ENCODE data around the gene MARCHF3. TPM values are rescaled to one million over a fixed set of nuclear protein-coding genes. Genes with fewer than 3 reads are reported as not detected.
"Not testable (repeated sequence)": the region's sequence is repeated elsewhere in the genome, so short reads cannot be mapped to it uniquely, and the experiment has no call there.

The MARCHF3 gene
- total RNA-seq, 1 donor from 2014 or later = 28.1 TPM

- DNase-seq (ENCODE audit: low spot score in 2 of 2) (no peak), FAIRE-seq (no peak)
Measured at GRCh38 chr5:127014573-127014972, 15.8 kb downstream of the MARCHF3 start.

DNA sequence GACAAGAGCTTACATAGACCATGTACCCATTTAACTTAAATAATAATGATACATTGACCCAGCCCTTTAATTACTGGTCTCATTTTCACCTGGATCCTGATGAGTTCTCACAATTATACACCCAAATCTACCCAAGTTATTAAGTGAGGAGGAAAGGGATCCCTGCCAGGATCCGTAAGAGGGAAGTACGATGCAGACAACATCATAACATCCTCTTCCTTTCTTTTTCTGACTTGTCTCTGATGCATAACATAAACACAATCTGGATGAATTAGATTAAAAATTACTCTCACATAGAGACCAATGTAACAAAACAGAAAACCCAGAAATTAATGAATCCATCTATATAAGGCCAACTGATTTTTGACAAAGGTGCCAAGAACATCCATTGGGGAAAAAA is 17.0 kb downstream of the MARCHF3 start:
- DNase-seq (ENCODE audit: low spot score in 2 of 2) (no peak), FAIRE-seq (no peak)

DNA sequence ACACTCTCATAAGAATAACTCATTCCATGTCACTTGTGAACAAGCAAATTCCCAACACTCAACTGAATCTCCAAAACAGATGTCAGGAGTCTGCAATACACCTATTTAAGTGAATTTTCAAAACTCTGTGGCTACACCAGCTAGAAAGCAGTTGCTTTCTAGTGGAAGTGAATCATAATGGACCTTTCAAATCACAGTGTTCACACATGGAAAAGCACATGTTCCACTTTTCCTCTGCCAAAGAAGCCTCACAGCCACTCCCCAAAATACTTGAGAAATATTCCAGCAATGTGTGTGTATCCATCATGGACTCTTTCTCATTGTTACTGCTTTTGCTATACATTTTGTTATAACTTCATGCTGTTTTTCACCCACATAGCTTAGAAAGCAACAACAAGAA is 17.4 kb downstream of the MARCHF3 start:
- DNase-seq (ENCODE audit: low spot score in 2 of 2) = no peak
- no peak for FAIRE-seq

DNA sequence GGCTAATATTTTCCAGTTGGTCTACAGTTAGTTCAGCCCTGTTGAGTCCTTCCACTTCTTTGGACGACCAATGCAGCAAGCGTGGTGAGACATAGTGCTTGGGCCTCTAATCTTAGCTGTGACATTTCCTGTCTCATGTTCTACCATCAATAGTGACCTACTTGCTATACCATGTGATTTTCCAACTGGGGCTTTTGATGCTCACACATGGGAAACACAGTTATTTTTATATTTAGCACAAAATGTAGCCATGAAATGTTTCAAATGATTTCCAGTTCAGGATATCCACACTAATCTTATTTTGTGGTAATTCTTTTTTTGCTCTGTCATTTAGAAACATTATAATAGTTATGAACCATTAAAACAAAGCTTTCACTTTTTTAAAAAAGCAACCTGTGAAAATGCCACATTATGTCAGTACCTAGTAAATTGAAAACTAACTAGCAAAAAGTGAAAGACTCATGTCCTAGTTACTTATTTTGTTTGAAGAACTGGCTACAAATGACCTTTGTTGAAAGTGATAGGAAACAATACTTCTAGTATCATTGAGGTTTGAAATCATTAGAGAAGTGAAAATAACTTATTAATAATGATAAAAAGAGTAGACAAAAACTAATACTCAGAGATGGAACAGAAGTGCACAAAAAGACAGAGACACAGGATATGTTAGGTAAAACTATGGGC is 18.3 kb downstream of the MARCHF3 start:
- DNase-seq (ENCODE audit: low spot score in 2 of 2) = no peak
- FAIRE-seq = peak; percentile 33

GRCh38 chr5:127011153-127011552 is 19.2 kb downstream of the MARCHF3 start:
- FAIRE-seq = no peak
- DNase-seq (ENCODE audit: low spot score in 2 of 2) = no peak

- DNase-seq (ENCODE audit: low spot score in 2 of 2) (no peak), FAIRE-seq (no peak)
Measured at GRCh38 chr5:127010362-127010761, 20.0 kb downstream of the MARCHF3 start.

DNA sequence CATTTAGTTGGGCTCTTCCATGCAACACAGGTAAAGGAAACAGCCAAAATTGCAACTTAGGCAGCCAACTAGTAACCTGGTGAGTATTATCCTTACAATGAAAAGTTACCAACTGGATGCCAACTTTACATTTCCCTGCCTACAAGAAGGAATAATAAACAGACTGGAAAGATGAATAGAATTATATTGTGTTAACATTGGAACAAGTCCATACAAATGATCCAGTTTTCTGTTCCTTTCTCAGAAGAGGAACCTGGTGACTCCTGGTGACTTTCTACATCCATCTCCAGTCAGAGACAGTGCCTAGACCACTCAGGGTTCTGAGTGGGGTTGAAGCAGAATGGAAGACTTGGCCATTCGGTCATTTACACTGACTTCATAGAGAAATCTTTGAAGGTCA is 20.6 kb downstream of the MARCHF3 start:
- no peak for DNase-seq (ENCODE audit: low spot score in 2 of 2)
- FAIRE-seq = no peak

GRCh38 chr5:127008300-127008975 is 21.9 kb downstream of the MARCHF3 start:
- DNase-seq (ENCODE audit: low spot score in 2 of 2) = no peak
- FAIRE-seq = no peak

DNA sequence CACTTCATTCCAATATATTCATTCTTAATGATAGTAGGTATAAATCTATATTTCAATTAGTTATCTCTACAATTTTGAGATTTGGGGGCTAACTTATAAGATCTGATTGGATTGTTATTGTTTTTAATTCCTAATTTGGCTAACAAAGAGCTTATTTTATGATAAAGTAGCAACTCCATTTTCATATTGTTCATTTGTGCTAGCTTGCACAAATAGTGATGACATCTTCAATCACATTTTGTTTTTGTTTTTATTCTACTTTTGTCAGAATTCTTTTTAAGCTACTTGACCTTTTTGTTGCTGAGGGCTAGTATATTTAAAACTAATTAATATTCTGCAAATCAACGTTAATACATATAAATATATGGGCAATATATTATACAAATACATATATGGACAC is 22.8 kb downstream of the MARCHF3 start:
- no peak for FAIRE-seq

GRCh38 chr5:127006744-127007143 is 23.6 kb downstream of the MARCHF3 start:
- DNase-seq (ENCODE audit: low spot score in 2 of 2) (no peak), FAIRE-seq (no peak)

More for the DNA sequence above, 22.8 kb downstream of the MARCHF3 start:
- DNase-seq (ENCODE audit: low spot score in 2 of 2) = no peak

GRCh38 chr5:127005282-127005681 is 25.1 kb downstream of the MARCHF3 start:
- DNase-seq (ENCODE audit: low spot score in 2 of 2); FAIRE-seq: not testable (repeated sequence)

- no peak for DNase-seq (ENCODE audit: low spot score in 2 of 2)
- FAIRE-seq = no peak
Measured at GRCh38 chr5:127004721-127005120, 25.6 kb downstream of the MARCHF3 start.

GRCh38 chr5:127003798-127004495 is 26.4 kb downstream of the MARCHF3 start:
- no peak for FAIRE-seq

GRCh38 chr5:127002390-127002789 is 28.0 kb downstream of the MARCHF3 start:
- DNase-seq (ENCODE audit: low spot score in 2 of 2) = no peak
- no peak for FAIRE-seq

More at GRCh38 chr5:127003798-127004495, 26.4 kb downstream of the MARCHF3 start:
- DNase-seq (ENCODE audit: low spot score in 2 of 2) = no peak

DNA sequence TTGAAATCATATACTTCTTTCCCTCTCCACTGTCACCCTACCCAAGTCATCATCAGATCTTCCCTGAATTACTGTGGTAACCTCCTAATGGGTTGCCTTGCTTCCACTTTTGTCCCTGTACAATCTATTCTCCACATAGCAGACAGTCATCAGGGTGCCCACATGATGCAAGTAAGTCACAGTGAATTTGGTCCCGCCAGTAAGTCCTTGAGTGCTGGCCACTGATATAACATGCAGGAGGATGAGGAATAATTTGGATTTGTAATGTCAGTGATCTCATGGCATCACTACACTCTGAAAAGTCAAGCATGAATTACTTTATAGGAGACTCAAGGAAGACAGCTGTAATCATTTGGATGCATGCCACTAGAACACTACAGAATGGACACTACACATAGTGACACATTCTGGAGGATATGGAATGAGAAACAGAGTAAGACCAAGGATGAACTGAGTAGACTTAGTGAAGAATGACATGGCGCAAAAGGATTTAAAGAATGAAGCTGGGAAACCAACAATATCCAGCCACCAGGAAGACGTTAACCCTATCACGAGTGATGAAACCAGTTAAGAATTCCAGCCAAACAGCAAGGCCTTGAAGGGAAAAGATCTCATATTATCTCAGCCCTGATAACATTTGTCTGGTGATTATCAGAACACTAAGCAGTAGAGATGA is 28.6 kb downstream of the MARCHF3 start:
- no peak for FAIRE-seq
- DNase-seq (ENCODE audit: low spot score in 2 of 2) = no peak

- FAIRE-seq (no peak), DNase-seq (ENCODE audit: low spot score in 2 of 2) (no peak)
Measured at GRCh38 chr5:126998895-126999570, 31.3 kb downstream of the MARCHF3 start.

DNA sequence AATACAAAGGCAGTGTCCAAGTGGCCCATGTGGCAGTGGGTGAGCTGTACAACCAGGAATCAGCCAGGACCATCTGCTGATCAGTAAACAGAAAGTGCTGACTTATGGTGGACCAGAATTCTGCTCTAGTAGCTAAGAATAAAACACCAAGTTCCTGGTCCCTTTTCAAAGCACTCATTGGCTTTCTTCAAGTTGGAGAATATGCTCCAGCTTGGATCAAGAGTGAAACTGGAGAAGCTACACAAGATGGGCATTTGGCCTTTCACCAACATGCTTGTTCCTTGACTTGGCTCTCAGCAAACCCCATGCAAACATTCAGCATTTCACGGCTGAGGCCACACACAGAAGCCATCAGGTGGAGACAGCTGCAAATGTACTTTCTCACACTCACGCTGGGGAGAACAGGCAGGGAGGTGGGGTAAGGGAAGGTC is 32.1 kb downstream of the MARCHF3 start:
- FAIRE-seq (no peak), DNase-seq (ENCODE audit: low spot score in 2 of 2) (no peak)

GRCh38 chr5:126995689-126996088 is 34.7 kb downstream of the MARCHF3 start:
- no peak for DNase-seq (ENCODE audit: low spot score in 2 of 2)
- no peak for FAIRE-seq

GRCh38 chr5:126995039-126995438 is 35.3 kb downstream of the MARCHF3 start:
- no peak for DNase-seq (ENCODE audit: low spot score in 2 of 2)
- FAIRE-seq = no peak

DNA sequence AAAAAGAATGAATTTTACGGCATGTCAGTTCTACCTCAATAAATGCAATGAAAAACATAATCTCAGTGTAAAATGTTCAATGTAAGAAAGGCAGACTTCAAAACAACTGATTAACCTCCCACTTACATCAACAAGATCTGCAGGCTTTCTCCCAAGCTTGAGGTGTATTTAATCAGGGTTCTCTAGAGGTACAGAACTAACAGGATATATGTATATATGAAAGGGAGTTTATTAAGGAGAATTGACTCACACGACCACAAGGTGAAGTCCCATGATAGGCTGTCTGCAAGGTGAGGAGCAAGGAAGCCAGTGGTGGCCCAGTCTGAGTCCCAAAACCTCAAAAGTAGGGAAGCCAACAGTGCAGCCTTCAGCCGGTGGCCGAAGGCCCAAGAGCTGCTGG is 35.9 kb downstream of the MARCHF3 start:
- DNase-seq (ENCODE audit: low spot score in 2 of 2) (no peak), FAIRE-seq (no peak)

Data from frontal cortex (tissue), 4 donors.